Panc1 (cell line): ENCODE results near the gene DNM3. TPM values are rescaled to one million over a fixed set of nuclear protein-coding genes. Genes with fewer than 3 reads are reported as not detected.

Source experiments
- ATAC-seq: fragments of 200-7000 bp; cut with Tn5 transposase; 2 replicates; pipeline ENCODE4 v1.9.1; 2020; ENCODE audit warnings: mild to moderate bottlenecking, moderate library complexity
- BruUV-seq: library from RNA; stranded (reverse); fragments of 400-500 nt; replicated peaks from 2 replicates; lab custom pipeline; 2021; lab: Mats Ljungman, UMichigan
- CTCF ChIA-PET: fragments of 300-600 bp; sonication (Branson Sonifier 250); formaldehyde crosslinking; loops from one replicate; lab custom pipeline; 2022; ENCODE audit warnings: antibody characterized with exemption; lab: Charles Lee
- POLR2A ChIA-PET: fragments of 300-600 bp; sonication (Branson Sonifier 250); formaldehyde crosslinking; loops from one replicate; lab custom pipeline; 2022; ENCODE audit warnings: antibody characterized with exemption; lab: Charles Lee
- DNase-seq: peaks from one replicate; pipeline ENCODE4 v3.0.0-alpha.2; 2010; ENCODE audit warnings: low read depth, low spot score
- H3K27ac ChIP-seq: 2 replicates; pipeline ENCODE4 v1.5.1; 2011; ENCODE audit warnings: mild to moderate bottlenecking, low read length, inconsistent platforms
- H3K27me3 ChIP-seq: fragments of 200-500 bp; sonication (Bioruptor generic); 2 replicates; pipeline ENCODE4 v1.6.0; 2014; ENCODE audit warnings: low read length, inconsistent platforms; ENCODE audit not compliant: control insufficient read depth, insufficient read depth
- H3K36me3 ChIP-seq: fragments of 200-500 bp; sonication (Bioruptor generic); 2 replicates; pipeline ENCODE4 v1.5.1; 2014; ENCODE audit warnings: inconsistent platforms, mild to moderate bottlenecking, low read length, moderate library complexity; ENCODE audit not compliant: control insufficient read depth, insufficient read depth
- H3K4me1 ChIP-seq: 2 replicates; pipeline ENCODE4 v1.5.1; 2011; ENCODE audit warnings: inconsistent platforms, mild to moderate bottlenecking, low read length, moderate library complexity; ENCODE audit not compliant: control insufficient read depth, insufficient read depth
- H3K4me3 ChIP-seq, 2 experiments: 2 replicates each; pipeline ENCODE4 v1.5.1; 2011 to 2012; ENCODE audit warnings: low read depth in 2 of 2, low read length in 2 of 2, mild to moderate bottlenecking in 2 of 2, inconsistent platforms in 1 of 2, moderate library complexity in 1 of 2
- H3K9me3 ChIP-seq: fragments of 200-500 bp; sonication (Bioruptor generic); 2 replicates; pipeline ENCODE4 v1.5.1; 2014; ENCODE audit warnings: low read depth, mild to moderate bottlenecking, inconsistent platforms, low read length, moderate library complexity; ENCODE audit not compliant: control insufficient read depth, insufficient read depth
- POLR2AphosphoS5 ChIP-seq: IDR thresholded peaks from 2 replicates; pipeline ENCODE4 v1.6.1; 2012; ENCODE audit warnings: mild to moderate bottlenecking, low read depth, low read length, moderate library complexity
- SIN3A ChIP-seq: IDR thresholded peaks from 2 replicates; pipeline ENCODE4 v1.6.1; 2012; ENCODE audit warnings: low read depth, mild to moderate bottlenecking, low read length, moderate library complexity, borderline replicate concordance; ENCODE audit not compliant: insufficient read depth
- TCF7L2 ChIP-seq: IDR thresholded peaks from 2 replicates; pipeline ENCODE4 v1.6.1; 2011; ENCODE audit warnings: mild to moderate bottlenecking, low read depth, low read length, inconsistent platforms
- in situ Hi-C: cut with HindIII; loops from 2 replicates; pipeline ENCODE4 v1.10.0; 2016; ENCODE audit warnings: low sequenced_read_pairs, low pct_unique_long_range_greater_than_20kb
- intact Hi-C: fragments of 100-400 bp; cut with micrococcal nuclease; formaldehyde crosslinking; loops from one replicate; pipeline ENCODE4 v1.10.0; 2022; ENCODE audit not compliant: unreplicated experiment
- total RNA-seq: library from RNA; stranded (reverse); gene quantifications from one replicate; pipeline ENCODE4 v1.2.1, GENCODE V29; 2021; ENCODE audit not compliant: unreplicated experiment
- TF ChIP-seq, protein P1 (sequence below): fragments of 450-650 bp; IDR thresholded peaks from 2 replicates; pipeline ENCODE4 v1.5.1; 2017; ENCODE audit warnings: mild to moderate bottlenecking
- TF ChIP-seq, protein P2 (sequence below), 2 experiments: IDR thresholded peaks; 2 replicates each; pipeline ENCODE4 v1.6.1; 2011 to 2012; ENCODE audit warnings: low read depth in 2 of 2, control low read depth in 1 of 2, low read length in 1 of 2, mild to moderate bottlenecking in 1 of 2, moderate library complexity in 1 of 2; ENCODE audit not compliant: insufficient read depth in 1 of 2

Gene DNM3
- total RNA-seq, 1 experiment from 2014 or later, result 0.46 TPM

DNA sequence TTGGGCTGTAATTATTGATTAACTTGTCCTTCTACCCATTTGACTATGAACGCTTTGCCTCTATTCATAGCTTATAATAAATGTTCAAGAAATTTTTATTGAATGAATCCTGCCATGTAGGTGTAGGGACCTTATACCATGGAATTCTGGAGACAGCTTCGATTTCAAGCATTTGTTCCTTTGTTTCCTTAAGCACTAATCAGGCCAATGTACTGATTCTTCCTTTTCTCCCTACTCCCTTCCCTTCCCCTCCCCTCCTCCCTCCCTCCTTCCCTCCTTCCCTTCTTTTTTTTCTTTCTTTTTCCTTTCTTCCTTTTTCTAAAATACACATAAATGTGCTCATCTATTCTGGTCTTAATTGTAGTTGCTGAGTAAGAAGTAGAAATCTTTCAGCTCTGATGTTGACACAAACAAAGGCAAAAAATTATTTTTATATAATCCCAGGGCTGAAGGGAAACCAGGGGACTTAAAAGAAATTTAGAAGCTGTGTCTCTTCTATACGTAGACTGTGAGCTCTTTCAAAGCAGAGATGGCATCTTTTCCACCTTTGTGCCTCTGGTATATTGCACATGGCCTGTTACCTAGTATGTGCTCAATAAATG is 24.9 kb upstream of the DNM3 start:
- Histone ChIP-seq H3K36me3 (no peaks in the 10 kb centered on the region), H3K9me3 (no peaks in the 10 kb centered on the region), H3K27ac (no peak overlapping the region), H3K4me3 (no peak overlapping the region), H3K27me3 (no peaks in the 10 kb centered on the region), H3K4me1 (no peaks in the 10 kb centered on the region)
- DNase-seq (no peak), ATAC-seq (no peak)
- TF ChIP-seq POLR2AphosphoS5, result no peak
- intact Hi-C loops (no loop called here), in situ Hi-C loops (no loop called here)
- ChIA-PET CTCF (interaction anchor here (0.6 kb wide), 1 partner anchor 236 kb away, joined by 7 read pairs; no protein-coding TSS in a partner anchor), POLR2A (interaction anchor here (0.6 kb wide), 1 partner anchor 697 kb away, joined by 3 read pairs; no protein-coding TSS in a partner anchor)
- BruUV-seq, result no TSS peak

DNA sequence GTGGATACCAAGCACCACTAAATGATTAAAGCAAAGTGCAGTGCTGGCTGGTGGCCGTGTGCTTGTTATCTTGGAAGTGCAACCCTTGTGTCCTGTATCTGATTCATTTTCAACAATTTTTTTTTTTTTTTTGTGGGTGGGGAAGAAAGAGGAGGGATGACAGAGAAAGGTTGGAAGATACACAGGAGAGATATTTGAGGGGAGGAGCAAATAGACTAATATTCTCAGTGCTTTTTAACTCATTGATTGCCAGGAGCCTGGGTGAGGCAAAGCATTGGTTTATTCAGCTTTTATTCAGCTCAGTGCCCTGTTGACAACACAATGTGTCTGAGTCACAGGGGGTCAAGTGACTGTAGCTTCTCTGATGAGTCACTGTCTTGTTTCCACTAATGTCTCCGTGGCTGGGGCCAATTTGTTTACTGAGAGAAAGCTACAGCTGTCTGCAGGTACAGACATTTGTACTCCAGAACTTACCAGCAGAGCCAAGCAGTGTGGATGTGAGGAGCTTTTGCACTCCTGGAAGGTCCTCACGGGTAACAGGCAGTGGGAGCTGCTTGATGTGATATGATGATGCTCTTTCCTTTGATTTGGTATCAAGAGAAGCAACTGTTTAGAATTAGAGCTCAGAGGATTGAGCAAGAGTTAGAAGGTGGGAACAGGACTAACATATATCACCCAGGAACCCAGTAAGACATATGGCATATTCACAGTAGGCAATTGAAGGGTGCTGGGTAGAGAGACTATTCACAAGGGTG is 23.6 kb upstream of the DNM3 start:
- in situ Hi-C loops, result no loop called here
- Histone ChIP-seq H3K9me3 (no peaks in the 10 kb centered on the region), H3K4me3 (no peak overlapping the region), H3K4me1 (no peaks in the 10 kb centered on the region), H3K27ac (no peak overlapping the region), H3K36me3 (no peaks in the 10 kb centered on the region), H3K27me3 (no peaks in the 10 kb centered on the region)
- intact Hi-C loops, result no loop called here
- TF ChIP-seq, protein P1, sequence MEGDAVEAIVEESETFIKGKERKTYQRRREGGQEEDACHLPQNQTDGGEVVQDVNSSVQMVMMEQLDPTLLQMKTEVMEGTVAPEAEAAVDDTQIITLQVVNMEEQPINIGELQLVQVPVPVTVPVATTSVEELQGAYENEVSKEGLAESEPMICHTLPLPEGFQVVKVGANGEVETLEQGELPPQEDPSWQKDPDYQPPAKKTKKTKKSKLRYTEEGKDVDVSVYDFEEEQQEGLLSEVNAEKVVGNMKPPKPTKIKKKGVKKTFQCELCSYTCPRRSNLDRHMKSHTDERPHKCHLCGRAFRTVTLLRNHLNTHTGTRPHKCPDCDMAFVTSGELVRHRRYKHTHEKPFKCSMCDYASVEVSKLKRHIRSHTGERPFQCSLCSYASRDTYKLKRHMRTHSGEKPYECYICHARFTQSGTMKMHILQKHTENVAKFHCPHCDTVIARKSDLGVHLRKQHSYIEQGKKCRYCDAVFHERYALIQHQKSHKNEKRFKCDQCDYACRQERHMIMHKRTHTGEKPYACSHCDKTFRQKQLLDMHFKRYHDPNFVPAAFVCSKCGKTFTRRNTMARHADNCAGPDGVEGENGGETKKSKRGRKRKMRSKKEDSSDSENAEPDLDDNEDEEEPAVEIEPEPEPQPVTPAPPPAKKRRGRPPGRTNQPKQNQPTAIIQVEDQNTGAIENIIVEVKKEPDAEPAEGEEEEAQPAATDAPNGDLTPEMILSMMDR, result no peak
- no peak for TF ChIP-seq SIN3A
- TF ChIP-seq, protein P2, sequence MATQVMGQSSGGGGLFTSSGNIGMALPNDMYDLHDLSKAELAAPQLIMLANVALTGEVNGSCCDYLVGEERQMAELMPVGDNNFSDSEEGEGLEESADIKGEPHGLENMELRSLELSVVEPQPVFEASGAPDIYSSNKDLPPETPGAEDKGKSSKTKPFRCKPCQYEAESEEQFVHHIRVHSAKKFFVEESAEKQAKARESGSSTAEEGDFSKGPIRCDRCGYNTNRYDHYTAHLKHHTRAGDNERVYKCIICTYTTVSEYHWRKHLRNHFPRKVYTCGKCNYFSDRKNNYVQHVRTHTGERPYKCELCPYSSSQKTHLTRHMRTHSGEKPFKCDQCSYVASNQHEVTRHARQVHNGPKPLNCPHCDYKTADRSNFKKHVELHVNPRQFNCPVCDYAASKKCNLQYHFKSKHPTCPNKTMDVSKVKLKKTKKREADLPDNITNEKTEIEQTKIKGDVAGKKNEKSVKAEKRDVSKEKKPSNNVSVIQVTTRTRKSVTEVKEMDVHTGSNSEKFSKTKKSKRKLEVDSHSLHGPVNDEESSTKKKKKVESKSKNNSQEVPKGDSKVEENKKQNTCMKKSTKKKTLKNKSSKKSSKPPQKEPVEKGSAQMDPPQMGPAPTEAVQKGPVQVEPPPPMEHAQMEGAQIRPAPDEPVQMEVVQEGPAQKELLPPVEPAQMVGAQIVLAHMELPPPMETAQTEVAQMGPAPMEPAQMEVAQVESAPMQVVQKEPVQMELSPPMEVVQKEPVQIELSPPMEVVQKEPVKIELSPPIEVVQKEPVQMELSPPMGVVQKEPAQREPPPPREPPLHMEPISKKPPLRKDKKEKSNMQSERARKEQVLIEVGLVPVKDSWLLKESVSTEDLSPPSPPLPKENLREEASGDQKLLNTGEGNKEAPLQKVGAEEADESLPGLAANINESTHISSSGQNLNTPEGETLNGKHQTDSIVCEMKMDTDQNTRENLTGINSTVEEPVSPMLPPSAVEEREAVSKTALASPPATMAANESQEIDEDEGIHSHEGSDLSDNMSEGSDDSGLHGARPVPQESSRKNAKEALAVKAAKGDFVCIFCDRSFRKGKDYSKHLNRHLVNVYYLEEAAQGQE (IDR thresholded peaks at IDR 0.05; ENCODE audit: insufficient read depth in 1 of 2, low read depth in 2 of 2, low read length in 1 of 2), result no peak
- no peak for TF ChIP-seq TCF7L2
- no peak for TF ChIP-seq POLR2AphosphoS5
- POLR2A ChIA-PET, result no interaction called here
- CTCF ChIA-PET, result no interaction called here
- BruUV-seq, result no TSS peak
- ATAC-seq (no peak; the same call in 1 of the 2 replicates), DNase-seq (no peak)

DNA sequence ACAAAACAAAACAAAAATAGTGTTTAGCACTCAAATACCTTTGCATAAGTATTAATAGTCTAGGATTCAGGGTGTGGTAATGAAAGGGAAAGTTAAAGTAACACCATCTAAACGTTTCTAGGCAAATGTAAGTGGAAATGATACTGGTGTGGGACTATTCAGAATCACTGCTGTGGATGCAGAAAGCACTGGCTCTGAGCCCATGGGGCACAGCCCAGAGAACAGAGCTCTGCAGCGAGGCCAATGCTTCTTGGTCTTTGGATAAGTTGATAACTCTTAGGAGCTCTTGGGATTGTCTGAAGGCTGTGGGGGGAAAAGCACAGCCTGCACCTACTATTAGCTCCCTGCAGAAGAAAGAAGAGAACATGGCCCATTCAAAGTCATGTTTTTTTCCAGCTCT is 21.4 kb upstream of the DNM3 start:
- CTCF ChIA-PET, result no interaction called here
- POLR2A ChIA-PET, result no interaction called here

More for the DNA sequence above, 21.4 kb upstream of the DNM3 start:
- intact Hi-C loops (no loop called here), in situ Hi-C loops (no loop called here)
- Histone ChIP-seq H3K27ac (no peak overlapping the region), H3K27me3 (no peaks in the 10 kb centered on the region), H3K4me1 (no peaks in the 10 kb centered on the region), H3K36me3 (no peaks in the 10 kb centered on the region), H3K4me3 (no peak overlapping the region), H3K9me3 (no peaks in the 10 kb centered on the region)
- no TSS peak for BruUV-seq
- DNase-seq, result no peak
- ATAC-seq, result no peak
- TF ChIP-seq POLR2AphosphoS5 (no peak), TCF7L2 (no peak), SIN3A (no peak)
- TF ChIP-seq, protein P2 (IDR thresholded peaks at IDR 0.05; ENCODE audit: insufficient read depth in 1 of 2, low read depth in 2 of 2, low read length in 1 of 2), result no peak
- TF ChIP-seq, protein P1, result no peak
